Activated T-cell treated with anti-CD3 and anti-CD28 coated beads, Interleukin-2, amount 50 U/mL, for 72 hours (primary cell): ENCODE data around the gene RELCH. TPM values are rescaled to one million over a fixed set of nuclear protein-coding genes. Genes with fewer than 3 reads are reported as not detected.
"Not testable (repeated sequence)": the region's sequence is repeated elsewhere in the genome, so short reads cannot be mapped to it uniquely, and the experiment has no call there.

ENCODE experiments used
- ATAC-seq, 2 donors: fragments of 150-1000 bp; cut with Tn5 transposase; replicated peaks in 1 of 2; 2 replicates each; pipeline ENCODE4 v1.10.0; 2021; ENCODE audit warnings: moderate library complexity in 2 of 2, mild to moderate bottlenecking in 1 of 2
- DNase-seq, 2 donors: peaks; one replicate each; pipeline ENCODE4 v3.0.0; 2021 to 2022; ENCODE audit warnings: mixed read lengths in 1 of 2
- H3K27ac Mint-ChIP-seq: one replicate; pipeline ENCODE4 v1.8.0; 2022; ENCODE audit warnings: mild to moderate bottlenecking, moderate library complexity, mixed read lengths
- H3K27me3 Mint-ChIP-seq: one replicate; pipeline ENCODE4 v1.8.0; 2022; ENCODE audit warnings: low read depth, mixed read lengths
- H3K36me3 Mint-ChIP-seq, 2 donors: one replicate each; pipeline ENCODE4 v1.8.0; 2022; ENCODE audit warnings: mixed read lengths in 2 of 2, mild to moderate bottlenecking in 1 of 2; ENCODE audit not compliant: insufficient read depth in 2 of 2
- H3K4me1 Mint-ChIP-seq: one replicate; pipeline ENCODE4 v1.8.0; 2022; ENCODE audit warnings: low read depth, mixed read lengths
- H3K4me3 Mint-ChIP-seq, 2 donors: one replicate each; pipeline ENCODE4 v1.8.0; 2022; ENCODE audit warnings: mild to moderate bottlenecking in 2 of 2, mixed read lengths in 2 of 2, moderate library complexity in 2 of 2
- H3K9me3 Mint-ChIP-seq, 2 donors: one replicate each; pipeline ENCODE4 v1.8.0; 2022; ENCODE audit warnings: mixed read lengths in 2 of 2
- total RNA-seq, 2 donors: library from RNA; stranded (reverse); gene quantifications; one replicate each; pipeline ENCODE4 v1.2.3, GENCODE V29; 2022

Gene RELCH
- total RNA-seq = 10 to 100 TPM; 21.8 to 23.5 TPM

- H3K9me3 Mint-ChIP-seq = no peaks in the 10 kb centered on the region
Observed at GRCh38 chr18:62186774-62187542, at the start of gene RELCH, which contains the start of gene PIGN. Gene RELCH, plus strand, starts transcription at chr18:62187255. Its CDS starts 251 bp downstream, at chr18:62187506. Gene PIGN, minus strand, starts transcription at chr18:62187056. Its CDS starts 25,703 bp downstream, at chr18:62161353.

DNA sequence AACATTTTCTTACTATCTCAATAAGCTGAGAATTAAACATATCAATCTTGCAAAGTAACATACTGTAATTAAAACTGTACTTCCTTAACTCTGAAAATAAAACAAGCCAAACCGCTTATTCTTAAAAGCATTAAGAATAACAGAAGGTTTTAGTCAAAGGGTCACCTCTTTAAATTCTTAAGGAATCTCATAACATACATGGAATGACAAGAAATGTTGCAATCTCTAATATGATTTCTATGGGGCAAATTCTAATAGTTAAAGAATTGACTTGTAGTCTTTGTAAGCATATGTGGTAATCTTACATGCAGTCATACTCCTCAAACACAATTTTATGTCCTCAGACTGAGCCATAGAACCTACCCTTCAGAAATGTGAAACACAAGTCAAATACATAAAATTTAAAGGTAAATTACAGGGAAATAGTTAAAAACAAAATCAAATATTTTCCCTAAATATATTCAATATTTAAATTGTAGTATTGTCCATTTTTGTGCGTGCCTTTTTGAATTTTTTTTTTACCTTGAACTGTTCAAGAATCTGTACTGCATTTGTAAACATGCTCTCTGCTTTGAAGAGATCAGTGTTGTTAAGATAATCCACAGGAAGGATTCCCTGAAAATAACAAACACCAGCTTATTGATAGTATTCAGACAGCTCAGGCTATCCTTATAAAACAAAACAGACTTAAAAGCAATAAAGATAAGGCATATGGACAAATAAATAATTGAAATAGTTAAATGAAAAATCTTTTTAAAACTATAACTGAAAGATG is 48.4 kb upstream of the RELCH start:
- Mint-ChIP-seq H3K27ac (no peak overlapping the region), H3K4me1 (no peaks in the 10 kb centered on the region), H3K9me3 (no peaks in the 10 kb centered on the region)

More at GRCh38 chr18:62186774-62187542, at the start of gene RELCH, which contains the start of gene PIGN:
- Mint-ChIP-seq H3K4me1 (peaks cover 62% of the 10 kb centered on the region), H3K36me3 (peaks cover 5 to 10% of the 10 kb centered on the region in 2 donors), H3K27me3 (no peaks in the 10 kb centered on the region), H3K4me3 (peak within 1 kb of the TSS; percentile 99), H3K27ac (peak within 1 kb of the TSS; percentile 97)
- ATAC-seq (peak; percentile 89 to 92), DNase-seq (peak; percentile 92 to 98)

GRCh38 chr18:62140259-62140658 is 46.8 kb upstream of the RELCH start:
- no peak for ATAC-seq
- no peak overlapping the region for H3K4me3 Mint-ChIP-seq
- no peaks in the 10 kb centered on the region for H3K4me1 Mint-ChIP-seq
- DNase-seq = no peak
- peaks cover 2 to 4% of the 10 kb centered on the region in 2 donors for H3K36me3 Mint-ChIP-seq
- no peak overlapping the region for H3K27ac Mint-ChIP-seq
- H3K27me3 Mint-ChIP-seq = no peaks in the 10 kb centered on the region
- no peaks in the 10 kb centered on the region for H3K9me3 Mint-ChIP-seq

More for the DNA sequence above, 48.4 kb upstream of the RELCH start:
- ATAC-seq (no peak), DNase-seq (no peak)
- H3K36me3 Mint-ChIP-seq = peaks cover 2% of the 10 kb centered on the region in 2 donors
- H3K27me3 Mint-ChIP-seq = no peaks in the 10 kb centered on the region
- H3K4me3 Mint-ChIP-seq = no peak overlapping the region

DNA sequence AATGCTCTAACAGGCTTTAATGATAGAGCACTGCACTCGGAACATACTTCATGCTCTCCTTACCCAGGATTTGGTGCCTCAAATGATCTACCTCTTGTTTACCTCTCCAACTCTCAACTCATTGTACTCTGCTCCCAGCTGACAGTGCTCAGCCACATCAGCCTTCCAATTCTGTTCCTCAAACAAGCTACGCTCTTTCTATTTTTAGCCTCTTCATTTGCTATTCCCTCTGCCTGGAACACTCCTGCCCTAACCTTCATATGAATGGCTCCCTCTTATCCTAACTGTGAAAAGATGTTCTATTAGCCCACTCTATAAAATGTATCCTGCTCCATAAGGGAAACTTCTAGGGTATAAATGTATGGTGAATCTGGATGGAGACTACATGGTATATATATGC is 42.7 kb upstream of the RELCH start:
- peaks cover 0 to 2% of the 10 kb centered on the region in 2 donors for H3K36me3 Mint-ChIP-seq
- no peak overlapping the region for H3K4me3 Mint-ChIP-seq
- DNase-seq (no peak), ATAC-seq (no peak)
- H3K4me1 Mint-ChIP-seq = no peaks in the 10 kb centered on the region
- H3K9me3 Mint-ChIP-seq = no peaks in the 10 kb centered on the region
- no peak overlapping the region for H3K27ac Mint-ChIP-seq
- H3K27me3 Mint-ChIP-seq = no peaks in the 10 kb centered on the region

DNA sequence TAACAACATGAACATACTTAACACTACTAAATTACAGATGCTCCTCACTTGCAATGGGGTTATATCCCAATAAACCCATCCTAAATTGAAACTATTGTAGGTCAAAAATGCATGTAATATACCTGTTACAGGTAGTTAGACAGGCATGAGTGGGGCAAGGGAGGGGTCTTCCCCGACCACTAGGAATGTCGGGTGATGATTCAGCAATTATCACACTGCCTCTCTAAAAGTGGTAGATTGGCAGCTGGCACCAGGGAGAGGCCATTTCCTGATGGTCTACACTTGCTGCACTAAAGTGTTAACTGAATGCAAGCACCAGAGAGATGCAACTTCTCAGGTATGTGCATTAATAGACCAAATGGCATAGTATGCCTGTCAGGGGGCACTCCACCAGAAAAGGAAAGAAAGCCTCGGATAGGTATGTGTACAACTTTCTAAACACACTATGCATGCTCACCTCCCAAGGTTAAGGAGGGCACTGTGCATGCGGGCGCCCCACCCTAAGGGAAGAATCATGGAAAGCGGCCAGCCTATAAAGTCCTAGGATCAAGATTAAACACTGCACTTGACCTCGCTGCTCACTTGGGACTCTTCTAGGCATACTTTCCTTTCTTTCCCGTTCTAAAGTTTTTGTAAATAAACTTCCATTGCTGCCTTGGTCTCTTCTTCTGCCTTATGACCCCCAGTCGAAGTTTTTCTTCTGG is 35.8 kb upstream of the RELCH start:
- Mint-ChIP-seq H3K4me1 (no peaks in the 10 kb centered on the region), H3K27ac (no peak overlapping the region), H3K4me3 (no peak overlapping the region), H3K9me3 (no peaks in the 10 kb centered on the region), H3K36me3 (no peaks in the 10 kb centered on the region), H3K27me3 (no peaks in the 10 kb centered on the region)
- ATAC-seq (no peak), DNase-seq (no peak)

- Mint-ChIP-seq H3K36me3 (no peaks in the 10 kb centered on the region), H3K4me1 (no peaks in the 10 kb centered on the region), H3K4me3 (no peak overlapping the region), H3K9me3 (no peaks in the 10 kb centered on the region), H3K27me3 (no peaks in the 10 kb centered on the region), H3K27ac (no peak overlapping the region)
- ATAC-seq = no peak
- no peak for DNase-seq
Observed at GRCh38 chr18:62152844-62153243, 34.2 kb upstream of the RELCH start.

DNA sequence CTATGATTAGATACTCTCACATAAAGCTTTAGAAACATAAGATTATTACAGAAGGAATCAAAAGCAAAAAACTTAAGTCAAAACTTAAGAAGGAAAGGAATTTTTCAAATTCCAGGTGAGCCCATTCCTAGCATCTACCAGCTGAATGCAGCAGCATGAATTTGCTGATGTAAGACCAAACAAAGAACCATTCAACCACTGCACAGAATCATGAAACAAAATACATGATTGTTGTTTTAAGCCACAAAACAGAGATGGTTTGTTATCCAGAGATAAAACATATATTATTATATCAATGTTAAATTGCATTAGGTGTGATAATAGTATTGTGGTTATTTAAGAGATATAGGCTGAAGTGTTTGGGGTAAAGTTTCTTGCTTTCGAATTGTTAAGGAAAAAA is 29.2 kb upstream of the RELCH start:
- Mint-ChIP-seq H3K27ac (no peak overlapping the region), H3K27me3 (no peaks in the 10 kb centered on the region), H3K36me3 (peaks cover 0 to 1% of the 10 kb centered on the region in 2 donors), H3K4me1 (no peaks in the 10 kb centered on the region), H3K4me3 (no peak overlapping the region), H3K9me3 (no peaks in the 10 kb centered on the region)
- DNase-seq = no peak
- ATAC-seq = no peak

DNA sequence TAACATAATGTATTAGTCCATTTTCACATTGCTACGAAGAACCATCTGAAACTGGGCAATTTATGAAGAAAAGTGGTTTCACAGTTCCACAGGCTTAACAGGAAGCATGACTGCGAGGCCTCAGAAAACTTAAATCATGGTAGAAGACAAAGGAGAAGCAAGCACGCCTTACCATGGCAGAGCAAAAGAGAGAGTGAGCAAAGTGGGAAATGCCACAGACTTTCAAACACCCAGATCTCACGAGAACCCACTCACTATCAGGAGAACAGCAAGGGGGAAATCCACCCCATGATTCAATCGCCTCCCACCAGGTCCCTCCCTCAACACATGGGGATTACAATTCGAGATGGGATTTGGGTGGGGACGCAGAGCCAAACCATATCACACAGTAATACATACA is 22.7 kb upstream of the RELCH start:
- no peaks in the 10 kb centered on the region for H3K27me3 Mint-ChIP-seq
- H3K27ac Mint-ChIP-seq = no peak overlapping the region
- H3K4me1 Mint-ChIP-seq = peaks cover 9% of the 10 kb centered on the region
- no peak for ATAC-seq
- peaks cover 1 to 3% of the 10 kb centered on the region in 2 donors for H3K36me3 Mint-ChIP-seq
- H3K9me3 Mint-ChIP-seq = peaks cover 3 to 4% of the 10 kb centered on the region in 2 donors
- H3K4me3 Mint-ChIP-seq = no peak overlapping the region
- no peak for DNase-seq

GRCh38 chr18:62164855-62165487 is 22.1 kb upstream of the RELCH start:
- peaks cover 9% of the 10 kb centered on the region for H3K4me1 Mint-ChIP-seq
- ATAC-seq (no peak), DNase-seq (no peak)
- H3K27me3 Mint-ChIP-seq = no peaks in the 10 kb centered on the region
- H3K4me3 Mint-ChIP-seq = no peak overlapping the region
- no peak overlapping the region for H3K27ac Mint-ChIP-seq
- H3K36me3 Mint-ChIP-seq = peaks cover 1 to 3% of the 10 kb centered on the region in 2 donors
- peaks cover 3 to 4% of the 10 kb centered on the region in 2 donors for H3K9me3 Mint-ChIP-seq

- Mint-ChIP-seq H3K36me3 (peaks cover 1 to 3% of the 10 kb centered on the region in 2 donors), H3K4me3 (no peak overlapping the region), H3K9me3 (peaks cover 3 to 4% of the 10 kb centered on the region in 2 donors), H3K4me1 (peaks cover 9% of the 10 kb centered on the region), H3K27me3 (no peaks in the 10 kb centered on the region), H3K27ac (no peak overlapping the region)
- ATAC-seq = no peak
- DNase-seq = no peak
Observed at GRCh38 chr18:62165583-62165982, 21.5 kb upstream of the RELCH start.

DNA sequence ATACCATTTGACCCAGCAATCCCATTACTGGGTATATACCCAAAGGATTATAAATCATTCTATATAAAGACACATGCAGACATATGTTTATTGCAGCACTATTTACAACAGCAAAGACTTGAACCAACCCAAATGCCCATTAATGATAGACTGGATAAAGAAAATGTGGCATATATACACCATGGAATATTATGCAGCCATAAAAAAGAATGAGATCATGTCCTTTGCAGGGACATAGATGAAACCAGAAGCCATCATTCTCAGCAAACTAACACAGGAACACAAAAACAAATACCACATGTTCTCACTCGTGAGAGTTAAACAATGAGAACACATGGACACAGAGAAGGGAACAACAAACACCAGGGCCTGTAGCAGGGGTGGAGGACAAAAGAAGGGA is 20.5 kb upstream of the RELCH start:
- not testable (repeated sequence) for H3K27ac Mint-ChIP-seq, H3K9me3 Mint-ChIP-seq, H3K36me3 Mint-ChIP-seq, ATAC-seq, H3K4me1 Mint-ChIP-seq, H3K27me3 Mint-ChIP-seq, H3K4me3 Mint-ChIP-seq, DNase-seq

- H3K27ac Mint-ChIP-seq = no peak overlapping the region
Observed at GRCh38 chr18:62170857-62171256, 16.2 kb upstream of the RELCH start.

More at GRCh38 chr18:62170857-62171256, 16.2 kb upstream of the RELCH start:
- no peak for DNase-seq
- H3K36me3 Mint-ChIP-seq = peaks cover 0 to 4% of the 10 kb centered on the region in 2 donors
- H3K9me3 Mint-ChIP-seq = peaks cover 3% of the 10 kb centered on the region in 2 donors
- no peak for ATAC-seq
- no peak overlapping the region for H3K4me3 Mint-ChIP-seq
- H3K4me1 Mint-ChIP-seq = no peaks in the 10 kb centered on the region
- no peaks in the 10 kb centered on the region for H3K27me3 Mint-ChIP-seq
